ENCODE measurements around the gene JAKMIP2. TPM values are rescaled to one million over a fixed set of nuclear protein-coding genes. Genes with fewer than 3 reads are reported as not detected.

JAKMIP2 gene
- total RNA-seq, 1 experiment from 2014 or later = 6.4 TPM

GRCh38 chr5:147658293-147658932 is 124.1 kb downstream of the JAKMIP2 start:
- Histone ChIP-seq H3K9ac (ENCODE audit: extremely low read depth, insufficient read length, low read length) (no peak overlapping the region), H2BK12ac (ENCODE audit: insufficient read length, low read depth, low read length) (no peak overlapping the region), H3K79me1 (ENCODE audit: insufficient read depth, low read depth, low read length, poor library complexity, severe bottlenecking) (no peaks in the 10 kb centered on the region), H3K4ac (ENCODE audit: low read depth, low read length) (no peak overlapping the region), H3K18ac (ENCODE audit: insufficient read length, low read depth, low read length) (no peak overlapping the region), H4K91ac (ENCODE audit: insufficient read length, low read depth, low read length) (no peak overlapping the region), H3K23me2 (ENCODE audit: insufficient read length, low read depth, low read length, poor library complexity, severe bottlenecking) (no peaks in the 10 kb centered on the region), H2BK5ac (ENCODE audit: insufficient read length, low read length) (no peak overlapping the region), H4K5ac (ENCODE audit: insufficient read length, low read depth, low read length) (no peak overlapping the region), H3T11ph (ENCODE audit: low read length) (no peak overlapping the region), H3K4me2 (ENCODE audit: insufficient read depth, insufficient read length, low read length) (no peak overlapping the region), H2BK15ac (ENCODE audit: low read depth, low read length) (no peak overlapping the region), H2BK20ac (ENCODE audit: low read depth, low read length, poor library complexity, severe bottlenecking) (no peak overlapping the region), H2AK5ac (ENCODE audit: insufficient read length, low read length) (no peak overlapping the region), H4K8ac (replicated peaks; ENCODE audit: insufficient read length, low read depth, low read length) (no peak overlapping the region), H3K27me3 (ENCODE audit: insufficient read depth, low read length) (no peaks in the 10 kb centered on the region), H3K23ac (ENCODE audit: insufficient read length, low read depth, low read length) (no peak overlapping the region), H3K9me3 (ENCODE audit: control insufficient read depth, low read depth, low read length) (no peaks in the 10 kb centered on the region), H3K27ac (ENCODE audit: insufficient read length, low read depth, low read length) (no peak overlapping the region), H2AFZ (ENCODE audit: low read length) (no peak overlapping the region), H3K4me1 (ENCODE audit: insufficient read depth, low read length) (no peaks in the 10 kb centered on the region), H3K56ac (ENCODE audit: insufficient read length, low read depth, low read length) (no peak overlapping the region), H3K14ac (ENCODE audit: insufficient read depth, low read length) (no peak overlapping the region), H2BK120ac (ENCODE audit: low read depth, low read length, poor library complexity, severe bottlenecking) (no peak overlapping the region), H3K79me2 (ENCODE audit: insufficient read depth, low read length) (no peaks in the 10 kb centered on the region), H4K20me1 (ENCODE audit: control insufficient read depth, insufficient read depth, insufficient read length) (no peaks in the 10 kb centered on the region)
- TF ChIP-seq CTCF (conservative IDR thresholded peaks at IDR 0.05) = no peak
- no CpG with 5 or more reads among the region's 8 CpGs for WGBS (ENCODE audit: extremely low coverage, insufficient read length, low lambda C conversion rate)
- Mint-ChIP-seq H3K4me1 (peaks cover 17 to 24% of the 10 kb centered on the region in 2 experiments), H3K4me3 (no peak overlapping the region), H3K36me3 (ENCODE audit: insufficient read depth in 1 of 3, low read depth in 3 of 3) (peaks cover 60 to 90% (median 66%) of the 10 kb centered on the region in 3 experiments), H3K9me3 (peaks cover 5 to 12% of the 10 kb centered on the region in 2 experiments; a peak in 3 of 5 replicates), H3K27ac (peak overlapping the region; percentile 78 to 96 (median 82); a peak in 6 of 7 replicates), H3K27me3 (ENCODE audit: low read depth) (no peaks in the 10 kb centered on the region)
- no peak for DNase-seq
